Measurements from ENCODE around the gene MEGF10. TPM values are rescaled to one million over a fixed set of nuclear protein-coding genes. Genes with fewer than 3 reads are reported as not detected.
"Not testable (repeated sequence)": the region's sequence is repeated elsewhere in the genome, so short reads cannot be mapped to it uniquely, and the experiment has no call there.

Gene MEGF10
- total and polyA plus RNA-seq, 10 of the 15 experiments (the other 5 are each of a cell fraction or from before 2014, with no cell fraction given): 0.03 to 0.21 (median 0.05) TPM; not detected in 5

GRCh38 chr5:127316011-127316410, 25.4 kb downstream of the MEGF10 start:
- Histone ChIP-seq H3K79me2 (ENCODE audit: control insufficient read depth, insufficient read depth, low read length) (no peaks in the 10 kb centered on the region), H3K4me3 (no peak overlapping the region), H3K4me1 (ENCODE audit: control insufficient read depth, insufficient read depth, low read length) (peaks cover 11% of the 10 kb centered on the region), H2AFZ (ENCODE audit: control insufficient read depth, low read depth, low read length) (no peak overlapping the region), H3K9ac (ENCODE audit: control insufficient read depth, insufficient read depth, low read length) (no peak overlapping the region), H4K20me1 (ENCODE audit: control insufficient read depth, insufficient read depth) (no peaks in the 10 kb centered on the region), H3K27ac (ENCODE audit: control insufficient read depth, insufficient read depth) (no peak overlapping the region), H3K4me2 (ENCODE audit: control insufficient read depth, insufficient read depth) (no peak overlapping the region), H3K36me3 (ENCODE audit: control insufficient read depth in 2 of 2, insufficient read depth in 2 of 2, low read length in 1 of 2) (no peaks in the 10 kb centered on the region), H3K9me3 (replicated peaks; ENCODE audit: control insufficient read depth, insufficient read depth, low read length) (no peaks in the 10 kb centered on the region), H3K27me3 (replicated peaks in 1 of 2; ENCODE audit: control insufficient read depth in 2 of 2, insufficient read depth in 2 of 2, low read length in 1 of 2) (no peaks in the 10 kb centered on the region)
- ChIA-PET SMC1A (ENCODE audit: uncharacterized antibody, unreplicated experiment) (no interaction called here), POLR2A (interaction anchor here (0.5 kb wide), 1 partner anchor 10 kb away, joined by 6 read pairs; no protein-coding TSS in a partner anchor), CTCF (interaction anchor here (0.8 to 1.6 kb wide), 3 partner anchors 9 to 661 kb away, joined by 3 to 5 read pairs (median 3); no protein-coding TSS in a partner anchor), RAD21 (ENCODE audit: unreplicated experiment) (interaction anchor here (0.7 to 1.1 kb wide), 2 partner anchors 485 to 657 kb away, joined by 3 to 4 read pairs; no protein-coding TSS in a partner anchor)
- in situ Hi-C loops (cut with MboI): loop anchor here (10.0 kb wide), 1 partner anchor 461 kb away; no protein-coding TSS in a partner anchor
- no peak for TF ChIP-seq CBX3 (IDR thresholded peaks at IDR 0.05; ENCODE audit: borderline replicate concordance, low read depth)
- TF ChIP-seq TBL1XR1 (IDR thresholded peaks at IDR 0.05; ENCODE audit: low read depth, low read length): no peak
- no peak for TF ChIP-seq ZNF687 (IDR thresholded peaks at IDR 0.05)
- TF ChIP-seq BRCA1 (IDR thresholded peaks at IDR 0.05; ENCODE audit: low read depth, low read length): no peak
- intact Hi-C loops (cut with micrococcal nuclease; ENCODE audit: unreplicated experiment): no loop called here
- no peak for DNase-seq (ENCODE audit: low read depth, low spot score)
- no peak for ATAC-seq
- FAIRE-seq: no peak
- 86% methylated on average over 1 of the region's 1 CpG for WGBS (ENCODE audit: insufficient coverage, insufficient replicate concordance, low lambda C conversion rate, missing lambda C conversion rate)
- no TSS peak for BruUV-seq (replicated peaks)

- H3K36me3 ChIP-seq (ENCODE audit: control insufficient read depth in 2 of 2, insufficient read depth in 2 of 2, low read length in 1 of 2); H3K9ac ChIP-seq (ENCODE audit: control insufficient read depth, insufficient read depth, low read length); BruUV-seq (replicated peaks); H3K4me2 ChIP-seq (ENCODE audit: control insufficient read depth, insufficient read depth); H4K20me1 ChIP-seq (ENCODE audit: control insufficient read depth, insufficient read depth); H3K9me3 ChIP-seq (replicated peaks; ENCODE audit: control insufficient read depth, insufficient read depth, low read length); H3K79me2 ChIP-seq (ENCODE audit: control insufficient read depth, insufficient read depth, low read length); CTCF ChIA-PET; DNase-seq (ENCODE audit: low read depth, low spot score); H3K27ac ChIP-seq (ENCODE audit: control insufficient read depth, insufficient read depth); intact Hi-C loops (cut with micrococcal nuclease; ENCODE audit: unreplicated experiment); H3K4me3 ChIP-seq; H2AFZ ChIP-seq (ENCODE audit: control insufficient read depth, low read depth, low read length); H3K27me3 ChIP-seq (replicated peaks in 1 of 2; ENCODE audit: control insufficient read depth in 2 of 2, insufficient read depth in 2 of 2, low read length in 1 of 2); ATAC-seq; FAIRE-seq; POLR2A ChIA-PET: not testable (repeated sequence)
- 68% methylated on average over 3 of the region's 3 CpGs for WGBS (ENCODE audit: insufficient coverage, insufficient replicate concordance, low lambda C conversion rate, missing lambda C conversion rate)
- RAD21 ChIA-PET (ENCODE audit: unreplicated experiment): interaction anchor here (1.1 kb wide), 1 partner anchor 659 kb away, joined by 4 read pairs; no protein-coding TSS in a partner anchor
- SMC1A ChIA-PET (ENCODE audit: uncharacterized antibody, unreplicated experiment): interaction anchor here (0.6 kb wide), 1 partner anchor 175 kb away, joined by 3 read pairs; no protein-coding TSS in a partner anchor
- peaks cover 14% of the 10 kb centered on the region for H3K4me1 ChIP-seq (ENCODE audit: control insufficient read depth, insufficient read depth, low read length)
- in situ Hi-C loops (cut with MboI): loop anchor here (10.0 kb wide), 1 partner anchor 463 kb away; no protein-coding TSS in a partner anchor
These were observed 26.8 kb downstream of the MEGF10 start for GRCh38 chr5:127317385-127317784.
